ENCODE results near the gene ZNF526.

The ZNF526 gene

GRCh38 chr19:42248270-42249148 lies 28.4 kb downstream of the ZNF526 start:
- Histone ChIP-seq H2AFZ (ENCODE audit: low read length) (no peak overlapping the region), H3K27me3 (ENCODE audit: insufficient read depth, low read length, poor library complexity, severe bottlenecking) (no peaks in the 10 kb centered on the region), H3K9me2 (replicated peaks; ENCODE audit: low read depth, low read length) (no peaks in the 10 kb centered on the region), H3F3A (ENCODE audit: low read depth) (no peaks in the 10 kb centered on the region), H3K4me1 (ENCODE audit: insufficient read depth, low read length, poor library complexity, severe bottlenecking) (peaks cover 14% of the 10 kb centered on the region), H3K79me2 (ENCODE audit: insufficient read depth, low read length) (peaks cover 32% of the 10 kb centered on the region), H3K4me3 (ENCODE audit: low read length, poor library complexity, severe bottlenecking) (no peak overlapping the region), H3K9ac (ENCODE audit: low read depth, low read length, poor library complexity, severe bottlenecking) (no peak overlapping the region), H3K36me3 (ENCODE audit: insufficient read depth, low read length) (no peaks in the 10 kb centered on the region), H4K20me1 (ENCODE audit: insufficient read depth, low read length, poor library complexity, severe bottlenecking) (no peaks in the 10 kb centered on the region), H3K9me3 (ENCODE audit: insufficient read depth, low read depth, low read length) (no peaks in the 10 kb centered on the region), H3K4me2 (ENCODE audit: low read depth, low read length, poor library complexity, severe bottlenecking) (no peak overlapping the region)
- TF ChIP-seq, protein P1, sequence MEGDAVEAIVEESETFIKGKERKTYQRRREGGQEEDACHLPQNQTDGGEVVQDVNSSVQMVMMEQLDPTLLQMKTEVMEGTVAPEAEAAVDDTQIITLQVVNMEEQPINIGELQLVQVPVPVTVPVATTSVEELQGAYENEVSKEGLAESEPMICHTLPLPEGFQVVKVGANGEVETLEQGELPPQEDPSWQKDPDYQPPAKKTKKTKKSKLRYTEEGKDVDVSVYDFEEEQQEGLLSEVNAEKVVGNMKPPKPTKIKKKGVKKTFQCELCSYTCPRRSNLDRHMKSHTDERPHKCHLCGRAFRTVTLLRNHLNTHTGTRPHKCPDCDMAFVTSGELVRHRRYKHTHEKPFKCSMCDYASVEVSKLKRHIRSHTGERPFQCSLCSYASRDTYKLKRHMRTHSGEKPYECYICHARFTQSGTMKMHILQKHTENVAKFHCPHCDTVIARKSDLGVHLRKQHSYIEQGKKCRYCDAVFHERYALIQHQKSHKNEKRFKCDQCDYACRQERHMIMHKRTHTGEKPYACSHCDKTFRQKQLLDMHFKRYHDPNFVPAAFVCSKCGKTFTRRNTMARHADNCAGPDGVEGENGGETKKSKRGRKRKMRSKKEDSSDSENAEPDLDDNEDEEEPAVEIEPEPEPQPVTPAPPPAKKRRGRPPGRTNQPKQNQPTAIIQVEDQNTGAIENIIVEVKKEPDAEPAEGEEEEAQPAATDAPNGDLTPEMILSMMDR (conservative IDR thresholded peaks at IDR 0.05; ENCODE audit: low read length) = no peak
- no peak for TF ChIP-seq EZH2phosphoT487 (IDR thresholded peaks at IDR 0.05; ENCODE audit: borderline replicate concordance)

GRCh38 chr19:42249149-42249750 lies 29.1 kb downstream of the ZNF526 start:
- Histone ChIP-seq H3K9ac (ENCODE audit: low read depth, low read length, poor library complexity, severe bottlenecking) (no peak overlapping the region), H3K9me3 (ENCODE audit: insufficient read depth, low read depth, low read length) (no peaks in the 10 kb centered on the region), H3K36me3 (ENCODE audit: insufficient read depth, low read length) (no peaks in the 10 kb centered on the region), H2AFZ (ENCODE audit: low read length) (no peak overlapping the region), H3K4me2 (ENCODE audit: low read depth, low read length, poor library complexity, severe bottlenecking) (no peak overlapping the region), H3F3A (ENCODE audit: low read depth) (no peaks in the 10 kb centered on the region), H3K4me3 (ENCODE audit: low read length, poor library complexity, severe bottlenecking) (no peak overlapping the region), H3K4me1 (ENCODE audit: insufficient read depth, low read length, poor library complexity, severe bottlenecking) (peaks cover 13% of the 10 kb centered on the region), H3K9me2 (replicated peaks; ENCODE audit: low read depth, low read length) (no peaks in the 10 kb centered on the region), H4K20me1 (ENCODE audit: insufficient read depth, low read length, poor library complexity, severe bottlenecking) (no peaks in the 10 kb centered on the region), H3K27me3 (ENCODE audit: insufficient read depth, low read length, poor library complexity, severe bottlenecking) (no peaks in the 10 kb centered on the region), H3K79me2 (ENCODE audit: insufficient read depth, low read length) (peaks cover 33% of the 10 kb centered on the region)
- TF ChIP-seq EZH2phosphoT487 (IDR thresholded peaks at IDR 0.05; ENCODE audit: borderline replicate concordance) = no peak
- TF ChIP-seq, protein P1 (conservative IDR thresholded peaks at IDR 0.05; ENCODE audit: low read length) = no peak

- H3K79me2 ChIP-seq (ENCODE audit: insufficient read depth, low read length) = peaks cover 37% of the 10 kb centered on the region
- no peak overlapping the region for H3K9ac ChIP-seq (ENCODE audit: low read depth, low read length, poor library complexity, severe bottlenecking)
- H4K20me1 ChIP-seq (ENCODE audit: insufficient read depth, low read length, poor library complexity, severe bottlenecking) = no peaks in the 10 kb centered on the region
- no peak for TF ChIP-seq EZH2phosphoT487 (IDR thresholded peaks at IDR 0.05; ENCODE audit: borderline replicate concordance)
- TF ChIP-seq, protein P1 (conservative IDR thresholded peaks at IDR 0.05; ENCODE audit: low read length) = no peak
- no peak overlapping the region for H2AFZ ChIP-seq (ENCODE audit: low read length)
- H3K9me3 ChIP-seq (ENCODE audit: insufficient read depth, low read depth, low read length) = no peaks in the 10 kb centered on the region
- no peak overlapping the region for H3K4me2 ChIP-seq (ENCODE audit: low read depth, low read length, poor library complexity, severe bottlenecking)
- no peaks in the 10 kb centered on the region for H3K9me2 ChIP-seq (replicated peaks; ENCODE audit: low read depth, low read length)
- no peaks in the 10 kb centered on the region for H3K36me3 ChIP-seq (ENCODE audit: insufficient read depth, low read length)
- no peaks in the 10 kb centered on the region for H3F3A ChIP-seq (ENCODE audit: low read depth)
- no peak overlapping the region for H3K4me3 ChIP-seq (ENCODE audit: low read length, poor library complexity, severe bottlenecking)
- no peaks in the 10 kb centered on the region for H3K27me3 ChIP-seq (ENCODE audit: insufficient read depth, low read length, poor library complexity, severe bottlenecking)
- H3K4me1 ChIP-seq (ENCODE audit: insufficient read depth, low read length, poor library complexity, severe bottlenecking) = peaks cover 13% of the 10 kb centered on the region
Observed at GRCh38 chr19:42249769-42250168, 29.7 kb downstream of the ZNF526 start.

All from Loucy (cell line).